ENCODE results near the gene CREB3L1.
"Not testable (repeated sequence)": the region's sequence is repeated elsewhere in the genome, so short reads cannot be mapped to it uniquely, and the experiment has no call there.

GRCh38 chr11:46259347-46259746 is 18.1 kb upstream of the CREB3L1 start:
- not testable (repeated sequence) for TF ChIP-seq CTCF (IDR thresholded peaks at IDR 0.05 in 4 of 5, conservative IDR thresholded peaks at IDR 0.05 in 1 of 5); POLR2A (IDR thresholded peaks at IDR 0.05)

All from gastrocnemius medialis (tissue), 4 donors.